Measurements from ENCODE around the gene SUPT3H.

DNA sequence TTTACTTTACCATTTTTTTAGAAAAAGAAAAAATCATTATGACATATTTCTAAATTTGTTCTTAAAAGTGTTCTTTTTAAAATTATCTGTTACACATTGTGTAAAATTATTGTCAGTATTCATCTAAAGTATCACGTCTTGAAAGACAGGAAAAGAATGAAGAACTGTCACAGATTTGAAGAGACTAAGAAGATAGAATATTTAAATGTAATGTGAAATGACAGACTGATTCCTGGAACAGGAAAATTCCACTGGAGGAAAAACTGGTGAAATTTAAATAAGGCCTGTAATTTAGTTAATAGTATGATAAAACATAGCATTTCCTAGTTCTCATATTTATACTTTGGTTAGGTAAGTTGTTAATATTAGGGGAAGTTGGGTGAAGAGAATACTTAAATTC lies 102.4 kb downstream of the SUPT3H start:
- TF ChIP-seq CTCF (IDR thresholded peaks at IDR 0.05): no peak
- no peak for TF ChIP-seq POLR2AphosphoS5 (IDR thresholded peaks at IDR 0.05)
- no peak for TF ChIP-seq POLR2A (IDR thresholded peaks at IDR 0.05)
